Activated CD4-positive, alpha-beta T cell treated with anti-CD3 and anti-CD28 coated beads for 36 hours (primary cell): ENCODE data around the gene TMEM150B. TPM values are rescaled to one million over a fixed set of nuclear protein-coding genes. Genes with fewer than 3 reads are reported as not detected.
A peak's percentile ranks its signal among the peaks of the same experiment; 100 is the strongest.

Source experiments
- ATAC-seq: fragments of 200-7000 bp; cut with Tn5 transposase; one replicate; pipeline ENCODE4 v1.10.0; 2021; ENCODE audit warnings: mild to moderate bottlenecking, moderate library complexity
- CTCF ChIA-PET: fragments of 350-600 bp; sonication (Branson Sonifier 250); formaldehyde crosslinking; loops from one replicate; lab custom pipeline; 2021; ENCODE audit warnings: antibody characterized with exemption; lab: Charles Lee
- POLR2A ChIA-PET: fragments of 350-600 bp; sonication (Branson Sonifier 250); formaldehyde crosslinking; loops from one replicate; lab custom pipeline; 2021; ENCODE audit warnings: antibody characterized with exemption, inconsistent platforms; lab: Charles Lee
- DNase-seq: peaks from one replicate; pipeline ENCODE4 v3.0.0-alpha.2; 2020
- H3K27ac Mint-ChIP-seq: one replicate; pipeline ENCODE4 v1.8.0; 2021; ENCODE audit warnings: mixed read lengths
- H3K27me3 Mint-ChIP-seq: one replicate; pipeline ENCODE4 v1.8.0; 2021; ENCODE audit warnings: mixed read lengths
- H3K36me3 Mint-ChIP-seq: one replicate; pipeline ENCODE4 v1.8.0; 2021; ENCODE audit warnings: low read depth, mixed read lengths
- H3K4me1 Mint-ChIP-seq: one replicate; pipeline ENCODE4 v1.8.0; 2021; ENCODE audit warnings: mixed read lengths
- H3K4me3 Mint-ChIP-seq: one replicate; pipeline ENCODE4 v1.8.0; 2021; ENCODE audit warnings: mild to moderate bottlenecking, moderate library complexity, mixed read lengths
- H3K9me3 Mint-ChIP-seq: one replicate; pipeline ENCODE4 v1.8.0; 2021; ENCODE audit warnings: low read depth, mixed read lengths
- intact Hi-C, 2 experiments: fragments of 100-400 bp; cut with DNase I in 1 of 2; cut with micrococcal nuclease in 1 of 2; formaldehyde crosslinking; loops; one replicate each; pipeline versions ENCODE4 v1.14.2 to v1.15.1; 2022 to 2024; cut with DNase I, micrococcal nuclease
- total RNA-seq, 2 experiments: library from RNA; stranded (reverse); gene quantifications; one replicate each; pipeline ENCODE4 v1.2.3, GENCODE V29; 2021

TMEM150B gene
- total RNA-seq, 2 experiments from 2014 or later = not detected

GRCh38 chr19:55301459-55302317 is 23.5 kb downstream of the TMEM150B start:
- Mint-ChIP-seq H3K4me1 (peaks cover 6% of the 10 kb centered on the region), H3K27me3 (no peaks in the 10 kb centered on the region), H3K36me3 (no peaks in the 10 kb centered on the region), H3K27ac (peak overlapping the region; percentile 90), H3K4me3 (peak overlapping the region; percentile 81), H3K9me3 (no peaks in the 10 kb centered on the region)
- intact Hi-C loops = loop anchor here (1.0 to 5.0 kb wide), 7 partner anchors 21 to 117 kb away; partner anchors contain the start of genes KMT5C (in 2 of the 2), RPL28 (in 2 of the 2), HSPBP1 (in 1 of the 2) and PPP6R1 (in 1 of the 2)
- DNase-seq (peak; percentile 97), ATAC-seq (peak; percentile 90)
- POLR2A ChIA-PET = interaction anchor here (0.8 kb wide), 1 partner anchor 37 kb away, joined by 3 read pairs; no protein-coding TSS in a partner anchor
- CTCF ChIA-PET = interaction anchor here (0.6 to 3.1 kb wide), 21 partner anchors 9 to 202 kb away, joined by 3 to 13 read pairs (median 3); partner anchors contain the start of gene PPP6R1

GRCh38 chr19:55300886-55301458 is 24.2 kb downstream of the TMEM150B start:
- no peaks in the 10 kb centered on the region for H3K36me3 Mint-ChIP-seq
- H3K4me1 Mint-ChIP-seq = peaks cover 6% of the 10 kb centered on the region
- ATAC-seq (no peak), DNase-seq (no peak)
- peak overlapping the region; percentile 81 for H3K4me3 Mint-ChIP-seq
- CTCF ChIA-PET = interaction anchor here (0.6 to 3.1 kb wide), 17 partner anchors 8 to 1549 kb away, joined by 3 to 13 read pairs (median 3); no protein-coding TSS in a partner anchor
- H3K9me3 Mint-ChIP-seq = no peaks in the 10 kb centered on the region
- POLR2A ChIA-PET = interaction anchor here (0.8 kb wide), 1 partner anchor 38 kb away, joined by 3 read pairs; no protein-coding TSS in a partner anchor
- peak overlapping the region; percentile 42 for H3K27ac Mint-ChIP-seq
- intact Hi-C loops = loop anchor here (1.0 to 5.0 kb wide), 6 partner anchors 21 to 86 kb away; partner anchors contain the start of genes KMT5C (in 2 of the 2), RPL28 (in 2 of the 2), HSPBP1 (in 1 of the 2) and PPP6R1 (in 1 of the 2)
- H3K27me3 Mint-ChIP-seq = no peaks in the 10 kb centered on the region

GRCh38 chr19:55299991-55300390 is 25.1 kb downstream of the TMEM150B start:
- Mint-ChIP-seq H3K36me3 (no peaks in the 10 kb centered on the region), H3K9me3 (no peaks in the 10 kb centered on the region), H3K27ac (no peak overlapping the region), H3K4me3 (no peak overlapping the region), H3K4me1 (peaks cover 6% of the 10 kb centered on the region), H3K27me3 (no peaks in the 10 kb centered on the region)
- intact Hi-C loops = loop anchor here in 1 of 2 experiments (5.0 kb wide), 2 partner anchors 37 to 87 kb away; partner anchors contain the start of genes KMT5C and RPL28
- ATAC-seq (no peak), DNase-seq (no peak)
- CTCF ChIA-PET = no interaction called here
- POLR2A ChIA-PET = no interaction called here

- H3K27ac Mint-ChIP-seq = no peak overlapping the region
- no peak overlapping the region for H3K4me3 Mint-ChIP-seq
- no peak for DNase-seq
- intact Hi-C loops = no loop called here
- CTCF ChIA-PET = no interaction called here
- no peaks in the 10 kb centered on the region for H3K27me3 Mint-ChIP-seq
- no peaks in the 10 kb centered on the region for H3K9me3 Mint-ChIP-seq
- H3K36me3 Mint-ChIP-seq = no peaks in the 10 kb centered on the region
- H3K4me1 Mint-ChIP-seq = peaks cover 6% of the 10 kb centered on the region
- ATAC-seq = no peak
- POLR2A ChIA-PET = no interaction called here
These were observed 27.9 kb downstream of the TMEM150B start for GRCh38 chr19:55297267-55297666.

- intact Hi-C loops = no loop called here
- no peaks in the 10 kb centered on the region for H3K27me3 Mint-ChIP-seq
- ChIA-PET POLR2A (no interaction called here), CTCF (no interaction called here)
- no peaks in the 10 kb centered on the region for H3K9me3 Mint-ChIP-seq
- no peaks in the 10 kb centered on the region for H3K36me3 Mint-ChIP-seq
- H3K4me1 Mint-ChIP-seq = peaks cover 6% of the 10 kb centered on the region
- DNase-seq = no peak
- no peak overlapping the region for H3K27ac Mint-ChIP-seq
- no peak for ATAC-seq
- no peak overlapping the region for H3K4me3 Mint-ChIP-seq
These were observed 35.9 kb downstream of the TMEM150B start for GRCh38 chr19:55289117-55289796.

- H3K27me3 Mint-ChIP-seq = no peaks in the 10 kb centered on the region
- H3K4me1 Mint-ChIP-seq = peaks cover 11% of the 10 kb centered on the region
- no peak for ATAC-seq
- H3K4me3 Mint-ChIP-seq = no peak overlapping the region
- no peaks in the 10 kb centered on the region for H3K36me3 Mint-ChIP-seq
- DNase-seq = no peak
- intact Hi-C loops = no loop called here
- no peak overlapping the region for H3K27ac Mint-ChIP-seq
- CTCF ChIA-PET = interaction anchor here (0.7 kb wide), 1 partner anchor 15 kb away, joined by 3 read pairs; no protein-coding TSS in a partner anchor
- POLR2A ChIA-PET = no interaction called here
- H3K9me3 Mint-ChIP-seq = no peaks in the 10 kb centered on the region
These were observed 37.6 kb downstream of the TMEM150B start for GRCh38 chr19:55287361-55288079.

GRCh38 chr19:55285229-55285890 is 39.8 kb downstream of the TMEM150B start:
- DNase-seq (no peak), ATAC-seq (no peak)
- CTCF ChIA-PET = no interaction called here
- Mint-ChIP-seq H3K36me3 (no peaks in the 10 kb centered on the region), H3K27me3 (no peaks in the 10 kb centered on the region), H3K27ac (no peak overlapping the region), H3K4me1 (peaks cover 12% of the 10 kb centered on the region), H3K9me3 (no peaks in the 10 kb centered on the region), H3K4me3 (peak overlapping the region; percentile 15)
- POLR2A ChIA-PET = no interaction called here
- intact Hi-C loops = no loop called here

- Mint-ChIP-seq H3K9me3 (no peaks in the 10 kb centered on the region), H3K27ac (no peak overlapping the region), H3K4me3 (peak overlapping the region; percentile 28), H3K4me1 (peaks cover 16% of the 10 kb centered on the region), H3K27me3 (no peaks in the 10 kb centered on the region), H3K36me3 (peaks cover 4% of the 10 kb centered on the region)
- no peak for ATAC-seq
- no peak for DNase-seq
- POLR2A ChIA-PET = no interaction called here
- CTCF ChIA-PET = no interaction called here
- intact Hi-C loops = no loop called here
These were observed 40.6 kb downstream of the TMEM150B start for GRCh38 chr19:55284405-55285058.

- CTCF ChIA-PET = interaction anchor here (1.2 kb wide), 1 partner anchor 19 kb away, joined by 4 read pairs; no protein-coding TSS in a partner anchor
- Mint-ChIP-seq H3K27ac (no peak within 1 kb of the TSS), H3K4me3 (peak within 1 kb of the TSS; percentile 28), H3K4me1 (peaks cover 20% of the 10 kb centered on the region), H3K27me3 (no peaks in the 10 kb centered on the region), H3K36me3 (peaks cover 4% of the 10 kb centered on the region), H3K9me3 (no peaks in the 10 kb centered on the region)
- POLR2A ChIA-PET = interaction anchor here (0.6 kb wide), 1 partner anchor 191 kb away, joined by 3 read pairs; no protein-coding TSS in a partner anchor
- ATAC-seq = no peak
- DNase-seq = peak; percentile 72
- intact Hi-C loops = no loop called here
These were observed 41.4 kb downstream of the TMEM150B start, which contains the start of gene BRSK1 for GRCh38 chr19:55283548-55284377. Gene BRSK1 (plus strand): TSS chr19:55283997. CDS start chr19:55284443, 446 bp downstream.
